GM23248 (cell line): ENCODE results near the gene CXCR3. TPM values are rescaled to one million over a fixed set of nuclear protein-coding genes. Genes with fewer than 3 reads are reported as not detected.

ENCODE experiments used
- DNase-seq: peaks from one replicate; pipeline ENCODE4 v3.0.0-alpha.2; 2015
- H2AFZ ChIP-seq: fragments of 200-600 bp; sonication (generic); 2 replicates; pipeline ENCODE4 v1.6.1; 2016; ENCODE audit warnings: antibody characterized with exemption
- H3F3A ChIP-seq: fragments of 200-600 bp; sonication (generic); 2 replicates; pipeline ENCODE4 v1.6.1; 2016; ENCODE audit warnings: mild to moderate bottlenecking, antibody characterized with exemption, mixed run types; ENCODE audit not compliant: insufficient read depth
- H3K27ac ChIP-seq: fragments of 200-600 bp; sonication (generic); 2 replicates; pipeline ENCODE4 v1.5.1; 2016; ENCODE audit warnings: mild to moderate bottlenecking
- H3K27me3 ChIP-seq: fragments of 200-600 bp; sonication (generic); replicated peaks from 2 replicates; pipeline ENCODE4 v1.6.1; 2016; ENCODE audit warnings: mild to moderate bottlenecking; ENCODE audit not compliant: insufficient read depth
- H3K36me3 ChIP-seq: fragments of 200-600 bp; sonication (generic); 2 replicates; pipeline ENCODE4 v1.6.1; 2016; ENCODE audit warnings: low read depth, mild to moderate bottlenecking
- H3K4me1 ChIP-seq: fragments of 200-600 bp; sonication (generic); 2 replicates; pipeline ENCODE4 v1.6.1; 2016; ENCODE audit warnings: mild to moderate bottlenecking; ENCODE audit not compliant: insufficient read depth
- H3K4me2 ChIP-seq: fragments of 200-600 bp; sonication (generic); one replicate; pipeline ENCODE4 v1.6.1; 2016; ENCODE audit warnings: mild to moderate bottlenecking; ENCODE audit not compliant: unreplicated experiment
- H3K4me3 ChIP-seq: fragments of 200-600 bp; sonication (generic); 2 replicates; pipeline ENCODE4 v1.5.1; 2016; ENCODE audit warnings: mild to moderate bottlenecking
- H3K79me2 ChIP-seq: fragments of 200-600 bp; sonication (generic); 2 replicates; pipeline ENCODE4 v1.6.1; 2016; ENCODE audit warnings: mild to moderate bottlenecking; ENCODE audit not compliant: insufficient read depth
- H3K9ac ChIP-seq: fragments of 200-600 bp; sonication (generic); 2 replicates; pipeline ENCODE4 v1.6.1; 2016; ENCODE audit warnings: mild to moderate bottlenecking
- H3K9me2 ChIP-seq: fragments of 200-600 bp; sonication (generic); 2 replicates; pipeline ENCODE4 v1.6.1; 2016; ENCODE audit warnings: mixed run types, mild to moderate bottlenecking, moderate library complexity; ENCODE audit not compliant: insufficient read depth
- H3K9me3 ChIP-seq: fragments of 200-600 bp; sonication (generic); one replicate; pipeline ENCODE4 v1.6.1; 2017; ENCODE audit warnings: low read depth
- H4K20me1 ChIP-seq: fragments of 200-600 bp; sonication (generic); 2 replicates; pipeline ENCODE4 v1.6.0; 2016; ENCODE audit not compliant: insufficient read depth
- EZH2 ChIP-seq: fragments of 200-600 bp; sonication (generic); IDR thresholded peaks from 2 replicates; pipeline ENCODE4 v1.6.1; 2018; ENCODE audit warnings: antibody characterized with exemption, mild to moderate bottlenecking; ENCODE audit not compliant: insufficient read depth, poor library complexity, severe bottlenecking
- EZH2phosphoT487 ChIP-seq: fragments of 200-600 bp; sonication (generic); IDR thresholded peaks from 2 replicates; pipeline ENCODE4 v1.6.1; 2018; ENCODE audit warnings: antibody characterized with exemption, moderate library complexity, mild to moderate bottlenecking, low read depth; ENCODE audit not compliant: insufficient read depth
- WGBS, 2 experiments: methylation state at CpG; one replicate each; pipeline ENCODE4 v1.1.6; 2015 to 2017; ENCODE audit warnings: low lambda C conversion rate in 2 of 2, low coverage in 1 of 2; ENCODE audit errors: missing lambda C conversion rate in 2 of 2; 5-methylcytosine and 5-hydroxymethylcytosine counted together
- in situ Hi-C: fragments of 300-500 bp; cut with MboI; formaldehyde crosslinking; loops from 2 replicates; pipeline ENCODE4 v1.15.0; 2020
- polyA plus RNA-seq: library from polyadenylated mRNA; unstranded; fragments of >200 nt; fragmentation: Nextera tagmentation; extraction: Ambion mirVana; gene quantifications from 2 replicates; pipeline ENCODE4 v1.2.1, GENCODE V29; 2016
- total RNA-seq: library from RNA; depleted of rRNA; stranded (reverse); fragments of >200 nt; shearing (Covaris generic); gene quantifications from 2 replicates; pipeline ENCODE4 v1.2.3, GENCODE V29; 2014

CXCR3 gene
- total and polyA plus RNA-seq, 2 experiments from 2014 or later: not detected

GRCh38 chrX:71626576-71626975 is 8.3 kb upstream of the CXCR3 start:
- Histone ChIP-seq H3F3A (no peaks in the 10 kb centered on the region), H3K4me3 (no peak overlapping the region)
- 76 to 80% methylated on average over 5 of the region's 6 CpGs for WGBS, 2 experiments

GRCh38 chrX:71625471-71625870 is 7.2 kb upstream of the CXCR3 start:
- no peak for DNase-seq
- Histone ChIP-seq H3K36me3 (no peaks in the 10 kb centered on the region), H4K20me1 (no peaks in the 10 kb centered on the region), H3F3A (no peaks in the 10 kb centered on the region), H3K27me3 (no peaks in the 10 kb centered on the region), H3K4me1 (peaks cover 11% of the 10 kb centered on the region; the same call in 1 of the 2 replicates), H3K9me2 (no peaks in the 10 kb centered on the region), H3K27ac (no peak overlapping the region), H3K9ac (no peak overlapping the region), H3K9me3 (no peaks in the 10 kb centered on the region), H3K79me2 (no peaks in the 10 kb centered on the region), H3K4me3 (no peak overlapping the region), H3K4me2 (no peak overlapping the region), H2AFZ (no peak overlapping the region)
- in situ Hi-C loops: no loop called here
- TF ChIP-seq EZH2phosphoT487: no peak
- no peak for TF ChIP-seq EZH2
- 82 to 83% methylated on average over 5 of the region's 5 CpGs for WGBS, 2 experiments

More at GRCh38 chrX:71626576-71626975, 8.3 kb upstream of the CXCR3 start:
- H3K9me3 ChIP-seq: no peaks in the 10 kb centered on the region
- H3K9ac ChIP-seq: no peak overlapping the region
- H3K4me2 ChIP-seq: no peak overlapping the region
- DNase-seq: no peak
- H3K27me3 ChIP-seq: no peaks in the 10 kb centered on the region
- H3K27ac ChIP-seq: no peak overlapping the region
- TF ChIP-seq EZH2phosphoT487: no peak
- no peak for TF ChIP-seq EZH2
- peaks cover 10% of the 10 kb centered on the region; the same call in 1 of the 2 replicates for H3K4me1 ChIP-seq
- H3K79me2 ChIP-seq: no peaks in the 10 kb centered on the region
- no peak overlapping the region for H2AFZ ChIP-seq
- H3K9me2 ChIP-seq: no peaks in the 10 kb centered on the region
- H4K20me1 ChIP-seq: no peaks in the 10 kb centered on the region
- no peaks in the 10 kb centered on the region for H3K36me3 ChIP-seq
- in situ Hi-C loops: no loop called here

- Histone ChIP-seq H3K27me3 (no peaks in the 10 kb centered on the region), H3K9me3 (no peaks in the 10 kb centered on the region), H3K4me2 (no peak overlapping the region), H3K27ac (no peak overlapping the region), H2AFZ (no peak overlapping the region), H3K36me3 (no peaks in the 10 kb centered on the region), H3K9ac (no peak overlapping the region), H3K9me2 (no peaks in the 10 kb centered on the region), H3K4me3 (no peak overlapping the region), H3K4me1 (peaks cover 11% of the 10 kb centered on the region; the same call in 1 of the 2 replicates), H3F3A (no peaks in the 10 kb centered on the region), H4K20me1 (no peaks in the 10 kb centered on the region), H3K79me2 (no peaks in the 10 kb centered on the region)
- 100% methylated on average over 1 to 3 of the region's 3 CpGs for WGBS, 2 experiments
- no peak for TF ChIP-seq EZH2phosphoT487
- no peak for TF ChIP-seq EZH2
- DNase-seq: no peak
- in situ Hi-C loops: no loop called here
Observed at GRCh38 chrX:71623714-71624113, 5.4 kb upstream of the CXCR3 start.

- Histone ChIP-seq H3K36me3 (no peaks in the 10 kb centered on the region), H3K4me2 (no peak overlapping the region), H3K9me3 (no peaks in the 10 kb centered on the region), H3K27ac (peak overlapping the region; percentile 53), H3K79me2 (no peaks in the 10 kb centered on the region), H3K4me3 (no peak overlapping the region), H3K9ac (peak overlapping the region; percentile 28; the same call in 1 of the 2 replicates), H3K27me3 (no peaks in the 10 kb centered on the region), H3K9me2 (no peaks in the 10 kb centered on the region), H2AFZ (no peak overlapping the region), H4K20me1 (no peaks in the 10 kb centered on the region), H3F3A (no peaks in the 10 kb centered on the region), H3K4me1 (peaks cover 11% of the 10 kb centered on the region; the same call in 1 of the 2 replicates)
- WGBS, 2 experiments: 35 to 37% methylated on average over 11 to 13 of the region's 13 CpGs
- DNase-seq: peak; percentile 78
- in situ Hi-C loops: no loop called here
- TF ChIP-seq EZH2: no peak
- no peak for TF ChIP-seq EZH2phosphoT487
Observed at GRCh38 chrX:71622576-71623450, 4.5 kb upstream of the CXCR3 start.
